OCI-LY3 (cell line): ENCODE results near the gene VPS13C.

Experiments
- H2AFZ ChIP-seq: fragments of 200-600, 300-600 bp; shearing (Covaris generic); 2 replicates; pipeline ENCODE4 v1.6.0; 2014; ENCODE audit warnings: antibody characterized with exemption, low read depth, low read length
- H3K27ac ChIP-seq: fragments of 200-600, 300-600 bp; sonication (generic); 2 replicates; pipeline ENCODE4 v1.5.1; 2014; ENCODE audit warnings: mild to moderate bottlenecking, low read length, moderate library complexity, mixed read lengths
- H3K27me3 ChIP-seq: fragments of 200-600, 300-600 bp; sonication (generic); 2 replicates; pipeline ENCODE4 v1.6.1; 2014; ENCODE audit warnings: low read depth, low read length, mixed read lengths
- H3K36me3 ChIP-seq: fragments of 200-600, 300-600 bp; sonication (generic); replicated peaks from 2 replicates; pipeline ENCODE3; 2014; ENCODE audit warnings: low read depth, low read length, mixed read lengths
- H3K4me1 ChIP-seq: fragments of 300-600, 200-600 bp; sonication (generic); 2 replicates; pipeline ENCODE4 v1.6.1; 2014; ENCODE audit warnings: low read length, mixed read lengths
- H3K4me2 ChIP-seq: fragments of 200-600, 300-600 bp; sonication (generic); 2 replicates; pipeline ENCODE4 v1.6.1; 2014; ENCODE audit warnings: low read length, mixed read lengths
- H3K4me3 ChIP-seq: fragments of 300-600, 200-600 bp; sonication (generic); 2 replicates; pipeline ENCODE4 v1.5.1; 2014; ENCODE audit warnings: antibody characterized with exemption, mild to moderate bottlenecking, low read length, moderate library complexity
- H3K79me2 ChIP-seq: fragments of 300-600, 200-600 bp; shearing (Covaris generic); 2 replicates; pipeline ENCODE4 v1.6.1; 2014; ENCODE audit warnings: mild to moderate bottlenecking, low read length, mixed read lengths
- H3K9ac ChIP-seq: fragments of 300-600, 200-600 bp; shearing (Covaris generic); 2 replicates; pipeline ENCODE4 v1.6.0; 2014; ENCODE audit warnings: mild to moderate bottlenecking, low read length, moderate library complexity
- H3K9me3 ChIP-seq: fragments of 200-600, 300-600 bp; shearing (Covaris generic); 2 replicates; pipeline ENCODE4 v1.6.1; 2014; ENCODE audit warnings: low read length, mixed read lengths; ENCODE audit not compliant: insufficient read depth
- H4K20me1 ChIP-seq: fragments of 200-600, 300-600 bp; sonication (generic); 2 replicates; pipeline ENCODE4 v1.6.1; 2016; ENCODE audit warnings: low read length, mixed read lengths; ENCODE audit not compliant: insufficient read depth
- CTCF ChIP-seq: fragments of 200-600, 300-600 bp; sonication (generic); IDR thresholded peaks from 2 replicates; pipeline ENCODE4 v1.5.1; 2014; ENCODE audit warnings: antibody characterized with exemption, low read length, low read depth
- EZH2phosphoT487 ChIP-seq: fragments of 200-600 bp; shearing (Covaris generic); IDR thresholded peaks from 2 replicates; pipeline ENCODE4 v1.6.1; 2018; ENCODE audit warnings: antibody characterized with exemption, mixed run types, low read depth

VPS13C gene

GRCh38 chr15:61809216-61809615 lies 251.0 kb downstream of the VPS13C start:
- Histone ChIP-seq H3K9ac (no peak overlapping the region), H3K79me2 (no peaks in the 10 kb centered on the region), H3K4me1 (no peaks in the 10 kb centered on the region), H3K27me3 (peaks cover 24% of the 10 kb centered on the region; the same call in 1 of the 2 replicates), H3K36me3 (no peaks in the 10 kb centered on the region), H3K4me3 (no peak overlapping the region), H2AFZ (no peak overlapping the region), H3K9me3 (no peaks in the 10 kb centered on the region), H3K4me2 (no peak overlapping the region), H4K20me1 (no peaks in the 10 kb centered on the region), H3K27ac (no peak overlapping the region)
- no peak for TF ChIP-seq EZH2phosphoT487
- TF ChIP-seq CTCF = no peak

GRCh38 chr15:61807281-61807929 lies 252.8 kb downstream of the VPS13C start:
- Histone ChIP-seq H3K9ac (no peak overlapping the region), H3K4me3 (no peak overlapping the region), H3K27ac (no peak overlapping the region), H3K79me2 (no peaks in the 10 kb centered on the region), H3K27me3 (peaks cover 18% of the 10 kb centered on the region; the same call in 1 of the 2 replicates), H3K9me3 (no peaks in the 10 kb centered on the region), H4K20me1 (no peaks in the 10 kb centered on the region), H3K4me1 (no peaks in the 10 kb centered on the region), H3K4me2 (no peak overlapping the region), H3K36me3 (no peaks in the 10 kb centered on the region), H2AFZ (no peak overlapping the region)
- no peak for TF ChIP-seq EZH2phosphoT487
- TF ChIP-seq CTCF = no peak
